GM21528 (cell line): ENCODE data around the gene HRK.
A peak's percentile ranks its signal among the peaks of the same experiment; 100 is the strongest.
"Not testable (repeated sequence)": the region's sequence is repeated elsewhere in the genome, so short reads cannot be mapped to it uniquely, and the experiment has no call there.

Experiments used
- ATAC-seq: cut with Tn5 transposase; IDR thresholded peaks from one replicate; pipeline ENCODE4 v1.9.1; 2021; ENCODE audit warnings: mild to moderate bottlenecking, moderate library complexity; ENCODE audit not compliant: unreplicated experiment, low FRiP score

HRK gene

GRCh38 chr12:116827432-116827831 lies 53.8 kb downstream of the HRK start:
- no peak for ATAC-seq

- no peak for ATAC-seq
Measured at GRCh38 chr12:116821291-116821690, 60.0 kb downstream of the HRK start.

DNA sequence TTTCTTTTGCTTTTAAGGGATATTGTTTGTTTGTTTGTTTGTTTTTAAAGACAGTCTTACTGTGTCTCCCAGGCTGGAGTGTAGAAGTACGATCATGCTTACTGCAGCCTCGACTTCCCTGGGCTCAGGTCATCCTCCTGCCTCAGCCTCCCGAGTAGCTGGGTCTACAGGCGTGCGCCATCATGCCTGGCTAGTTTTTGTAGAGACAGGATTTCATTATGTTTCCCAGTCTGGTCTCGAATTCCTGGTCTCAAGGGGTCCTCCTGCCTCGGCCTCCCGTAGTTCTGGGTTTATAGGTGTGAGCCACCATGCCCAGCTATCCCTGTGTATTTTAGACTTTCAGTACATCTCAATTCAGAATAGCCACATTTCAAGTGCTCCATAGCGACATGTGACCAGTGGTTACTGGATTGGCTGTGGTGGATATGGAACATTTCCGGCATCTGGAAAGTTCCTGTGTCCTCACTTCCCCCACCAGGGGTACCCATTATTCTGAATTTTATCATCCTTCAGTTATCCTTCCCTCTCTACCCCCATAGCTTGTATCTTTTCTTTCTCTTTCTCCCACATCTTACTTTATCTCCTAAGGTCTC lies 61.1 kb downstream of the HRK start:
- no peak for ATAC-seq

DNA sequence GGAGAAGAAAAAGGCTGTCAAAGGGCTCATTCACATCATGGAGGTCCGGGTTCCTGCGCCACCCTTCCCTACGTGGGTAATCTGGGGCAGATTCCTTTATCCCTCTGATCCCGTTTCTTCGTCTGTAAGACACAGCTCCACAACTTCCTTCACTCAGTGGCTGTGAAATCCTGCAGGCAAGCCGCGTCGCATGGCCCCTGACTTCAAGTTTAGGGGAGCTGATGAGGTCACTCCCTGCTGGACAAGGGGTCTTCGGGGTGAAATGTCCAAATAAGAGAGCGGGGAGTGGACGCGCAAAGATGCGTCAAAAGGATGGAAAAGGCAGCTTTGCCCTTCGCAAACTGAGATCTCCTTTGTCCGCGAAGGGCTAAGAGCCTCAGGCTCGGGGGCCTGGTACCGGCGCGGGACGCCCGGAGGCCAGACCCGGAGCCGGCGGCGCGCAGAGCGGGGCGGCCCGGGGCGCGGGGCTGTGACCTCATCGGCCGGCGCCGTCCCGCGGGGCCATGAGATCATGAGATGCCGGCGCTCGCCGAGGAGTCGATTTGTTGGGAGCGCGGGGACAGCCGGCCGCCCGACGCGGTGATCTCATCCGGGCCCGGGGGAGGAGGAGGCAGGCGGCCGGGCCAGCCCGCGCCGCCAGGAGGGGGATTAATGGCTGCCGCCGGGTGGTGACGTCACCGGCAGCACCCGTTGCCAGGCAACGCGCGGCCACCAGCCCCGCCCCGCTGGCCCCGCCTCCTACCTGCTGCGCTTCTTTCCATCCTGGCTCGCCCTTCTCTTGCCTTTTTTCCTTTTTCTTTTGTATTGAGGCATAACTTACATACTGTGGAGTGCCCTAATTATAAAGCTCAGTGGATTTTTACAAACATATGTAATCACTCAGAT lies 62.1 kb downstream of the HRK start:
- ATAC-seq: peak; percentile 87

- ATAC-seq: peak; percentile 9
Measured at GRCh38 chr12:116818341-116818856, 62.8 kb downstream of the HRK start.

- ATAC-seq: not testable (repeated sequence)
Measured at GRCh38 chr12:116814766-116815165, 66.5 kb downstream of the HRK start.

DNA sequence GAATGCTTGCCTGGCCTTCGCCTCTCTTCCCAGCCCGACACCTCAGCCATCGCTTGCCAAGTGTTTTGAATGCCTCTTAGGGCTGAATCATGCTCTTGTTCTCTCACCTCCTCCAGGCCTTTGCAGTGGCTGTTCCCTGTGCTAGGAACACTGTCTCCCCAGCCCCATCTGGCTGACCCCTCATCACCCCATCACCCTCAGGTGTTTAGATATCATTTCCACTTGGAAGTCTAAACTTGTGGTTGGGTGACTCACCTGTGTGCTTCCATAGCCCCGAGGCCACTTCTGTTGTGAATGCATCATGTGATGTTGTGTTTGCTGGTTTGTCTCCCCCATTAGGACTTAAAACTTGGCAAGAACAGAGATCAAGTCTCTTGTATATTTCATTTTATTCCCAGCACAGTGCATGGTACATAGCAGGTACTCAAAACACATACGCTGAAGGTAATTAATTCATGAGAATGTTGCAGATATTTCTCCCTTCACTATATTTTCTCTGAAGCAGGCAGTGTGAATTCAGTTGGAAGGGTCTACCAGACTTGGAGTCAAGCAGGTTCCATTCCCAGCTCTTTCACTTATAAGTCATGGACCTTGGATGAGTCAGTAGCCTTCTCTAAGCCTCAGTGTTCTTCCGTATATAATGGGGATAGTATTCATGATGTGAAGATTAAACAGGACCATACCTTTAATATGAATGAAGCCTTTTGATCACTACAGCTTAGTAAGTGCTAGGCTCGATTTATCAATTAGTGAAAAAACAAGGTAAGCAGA lies 67.8 kb downstream of the HRK start:
- ATAC-seq: no peak

DNA sequence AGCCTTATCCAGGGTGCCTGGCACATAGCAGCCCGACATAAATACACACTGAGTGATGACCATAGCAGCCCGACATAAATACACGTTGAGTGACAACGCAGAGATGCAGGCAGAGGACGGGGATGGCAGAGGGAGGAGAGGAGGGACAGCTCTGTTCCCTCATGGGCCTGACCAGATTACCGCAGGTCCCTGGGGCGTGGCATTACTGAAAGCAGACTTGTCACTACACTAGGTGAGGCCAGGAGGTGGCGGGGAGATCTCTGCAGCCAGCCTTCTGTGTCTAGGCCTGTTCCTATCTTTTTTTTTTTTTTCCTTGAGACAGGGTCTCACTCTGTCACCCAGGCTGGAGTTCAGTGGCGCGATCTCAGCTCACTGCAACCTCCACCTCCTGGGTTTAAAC lies 69.0 kb downstream of the HRK start:
- ATAC-seq: no peak

- no peak for ATAC-seq
Measured at GRCh38 chr12:116808113-116809105, 72.8 kb downstream of the HRK start.

- ATAC-seq: no peak
Measured at GRCh38 chr12:116807546-116807945, 73.7 kb downstream of the HRK start.

DNA sequence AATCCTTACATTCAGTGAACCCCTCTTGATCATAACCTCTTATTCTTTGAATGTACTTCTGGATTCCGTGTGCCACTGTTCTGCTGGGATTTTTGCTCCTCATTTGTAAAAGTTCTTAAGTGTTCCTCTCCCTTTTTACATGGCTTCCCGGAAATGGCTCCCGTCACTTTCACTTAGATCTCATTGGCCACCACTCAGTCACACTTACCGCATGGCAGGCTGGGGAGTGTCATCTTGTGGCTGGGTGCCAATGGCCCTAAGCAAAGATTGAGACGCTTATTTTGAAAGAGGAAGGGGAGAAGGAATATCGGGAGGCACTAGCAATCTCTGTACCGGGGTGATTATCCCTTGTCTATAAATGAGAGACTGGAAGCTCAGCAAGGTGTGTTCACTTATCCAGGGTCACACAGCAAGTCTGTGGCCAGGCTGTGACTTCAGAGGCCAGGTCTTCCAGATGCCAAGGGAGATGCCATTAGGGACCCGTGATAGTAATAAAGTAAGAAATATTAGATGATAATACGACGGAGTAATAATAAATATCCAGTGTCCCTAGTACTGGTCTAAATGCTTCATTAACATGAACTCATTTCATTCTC lies 74.3 kb downstream of the HRK start:
- ATAC-seq: no peak
